ENCODE results near the gene LMTK2.

The LMTK2 gene

GRCh38 chr7:98175260-98175940, 68.7 kb downstream of the LMTK2 start:
- TF ChIP-seq, protein P1, sequence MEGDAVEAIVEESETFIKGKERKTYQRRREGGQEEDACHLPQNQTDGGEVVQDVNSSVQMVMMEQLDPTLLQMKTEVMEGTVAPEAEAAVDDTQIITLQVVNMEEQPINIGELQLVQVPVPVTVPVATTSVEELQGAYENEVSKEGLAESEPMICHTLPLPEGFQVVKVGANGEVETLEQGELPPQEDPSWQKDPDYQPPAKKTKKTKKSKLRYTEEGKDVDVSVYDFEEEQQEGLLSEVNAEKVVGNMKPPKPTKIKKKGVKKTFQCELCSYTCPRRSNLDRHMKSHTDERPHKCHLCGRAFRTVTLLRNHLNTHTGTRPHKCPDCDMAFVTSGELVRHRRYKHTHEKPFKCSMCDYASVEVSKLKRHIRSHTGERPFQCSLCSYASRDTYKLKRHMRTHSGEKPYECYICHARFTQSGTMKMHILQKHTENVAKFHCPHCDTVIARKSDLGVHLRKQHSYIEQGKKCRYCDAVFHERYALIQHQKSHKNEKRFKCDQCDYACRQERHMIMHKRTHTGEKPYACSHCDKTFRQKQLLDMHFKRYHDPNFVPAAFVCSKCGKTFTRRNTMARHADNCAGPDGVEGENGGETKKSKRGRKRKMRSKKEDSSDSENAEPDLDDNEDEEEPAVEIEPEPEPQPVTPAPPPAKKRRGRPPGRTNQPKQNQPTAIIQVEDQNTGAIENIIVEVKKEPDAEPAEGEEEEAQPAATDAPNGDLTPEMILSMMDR (IDR thresholded peaks at IDR 0.05; ENCODE audit: extremely low read depth, missing control alignments) = no peak
- no peak for DNase-seq (ENCODE audit: low spot score)

DNA sequence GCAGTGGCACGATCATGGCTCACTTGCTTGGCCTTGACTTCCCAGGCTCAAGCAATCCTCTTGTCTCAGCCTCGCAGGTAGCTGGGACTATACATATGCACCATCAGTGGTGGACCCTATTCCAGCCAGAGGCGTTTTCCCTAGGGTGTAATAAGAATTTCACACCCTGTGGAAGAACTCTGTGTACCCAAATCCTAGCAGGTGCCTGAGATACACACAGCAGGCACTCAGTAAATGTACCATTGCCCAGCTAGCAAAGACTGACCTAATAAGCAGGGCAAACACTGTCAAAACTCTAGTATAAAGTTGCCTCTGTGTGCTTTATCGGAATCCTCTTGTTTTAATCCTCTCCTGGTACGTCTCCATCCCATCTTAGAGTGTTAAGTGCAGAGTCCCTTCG, 70.9 kb downstream of the LMTK2 start:
- DNase-seq (ENCODE audit: low spot score) = no peak
- TF ChIP-seq, protein P1 (IDR thresholded peaks at IDR 0.05; ENCODE audit: extremely low read depth, missing control alignments) = no peak

GRCh38 chr7:98178321-98178720, 71.7 kb downstream of the LMTK2 start:
- TF ChIP-seq, protein P1 (IDR thresholded peaks at IDR 0.05; ENCODE audit: extremely low read depth, missing control alignments) = no peak
- DNase-seq (ENCODE audit: low spot score) = no peak

- TF ChIP-seq, protein P1 (IDR thresholded peaks at IDR 0.05; ENCODE audit: extremely low read depth, missing control alignments) = no peak
- DNase-seq (ENCODE audit: low spot score) = no peak
Observed at GRCh38 chr7:98178762-98179490, 72.3 kb downstream of the LMTK2 start.

DNA sequence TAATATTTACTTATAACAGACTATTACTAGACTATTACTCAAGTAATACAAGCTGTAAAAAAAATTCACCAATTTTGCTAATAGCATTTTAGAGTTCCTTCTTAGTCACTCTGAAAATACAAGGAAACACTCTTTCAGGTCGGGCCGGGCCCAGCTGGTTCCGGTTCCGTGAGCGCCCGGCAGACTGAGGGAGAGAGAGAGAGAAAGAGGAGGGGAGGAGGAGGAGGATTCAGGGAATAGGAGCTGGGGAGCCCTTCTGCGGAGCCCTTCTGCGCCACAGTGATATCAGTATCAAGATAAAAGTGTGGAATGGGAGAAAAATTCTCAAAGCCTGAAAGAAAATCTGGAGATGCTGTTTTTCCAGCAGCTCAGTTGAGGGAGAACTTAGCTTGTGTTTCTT, 74.1 kb downstream of the LMTK2 start:
- no peak for DNase-seq (ENCODE audit: low spot score)
- TF ChIP-seq, protein P1 (IDR thresholded peaks at IDR 0.05; ENCODE audit: extremely low read depth, missing control alignments) = no peak

DNA sequence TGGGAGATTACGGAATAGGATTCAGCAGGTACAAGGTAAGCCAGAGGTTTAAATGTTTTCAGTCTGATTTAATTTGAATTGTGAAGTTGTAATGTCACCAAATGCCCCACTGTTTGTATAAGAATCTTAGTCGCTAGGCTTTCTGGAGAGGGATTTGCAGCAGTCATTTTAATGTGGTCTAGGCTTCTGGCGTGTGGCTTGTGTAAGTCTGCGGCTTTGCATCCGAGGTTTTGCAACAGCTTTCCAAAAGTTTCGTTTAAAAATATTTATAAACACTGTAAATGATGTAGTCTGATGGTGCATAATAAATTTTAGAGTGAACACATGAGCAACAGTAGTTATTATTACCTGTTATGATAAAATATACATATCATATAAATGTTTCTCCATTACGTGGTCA, 78.4 kb downstream of the LMTK2 start:
- DNase-seq (ENCODE audit: low spot score) = no peak
- TF ChIP-seq, protein P1 (IDR thresholded peaks at IDR 0.05; ENCODE audit: extremely low read depth, missing control alignments) = no peak

DNA sequence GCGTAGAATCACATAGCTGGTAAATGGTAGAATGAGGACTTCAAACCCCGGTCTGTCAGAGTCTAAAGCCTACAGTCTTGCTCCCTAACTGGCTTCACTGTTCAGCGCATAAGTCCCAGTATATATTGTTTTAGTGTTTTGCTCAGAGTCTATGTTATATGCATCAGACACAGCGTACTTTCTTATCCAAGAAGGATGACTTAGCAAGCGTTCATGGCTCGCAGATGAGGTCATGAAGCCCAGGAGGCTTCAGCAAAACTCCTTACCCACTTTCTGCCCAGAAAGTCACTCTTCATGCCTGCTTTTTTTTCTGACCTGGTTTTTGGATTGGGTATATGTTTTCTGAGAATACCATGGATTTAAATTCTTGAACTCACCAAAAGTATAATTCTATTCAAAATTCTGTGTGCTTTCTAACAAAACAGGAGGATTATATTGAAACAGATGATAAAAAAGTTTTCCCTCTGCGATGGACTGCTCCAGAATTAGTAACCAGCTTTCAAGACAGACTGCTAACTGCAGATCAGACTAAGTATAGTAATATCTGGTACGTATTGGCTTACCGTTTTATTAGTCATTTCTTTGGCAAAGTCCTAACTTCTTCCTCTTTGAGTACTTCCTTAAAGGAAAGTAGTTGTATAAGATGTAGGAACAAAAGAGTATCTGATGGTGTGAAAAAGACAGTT, 79.9 kb downstream of the LMTK2 start:
- no peak for DNase-seq (ENCODE audit: low spot score)
- TF ChIP-seq, protein P1 (IDR thresholded peaks at IDR 0.05; ENCODE audit: extremely low read depth, missing control alignments) = no peak
